GM18511 (cell line): ENCODE results near the gene BARHL2.

Experiments used
- ATAC-seq: cut with Tn5 transposase; IDR thresholded peaks from one replicate; pipeline ENCODE4 v1.9.1; 2021; ENCODE audit warnings: mild to moderate bottlenecking, moderate library complexity; ENCODE audit not compliant: unreplicated experiment

Gene BARHL2

DNA sequence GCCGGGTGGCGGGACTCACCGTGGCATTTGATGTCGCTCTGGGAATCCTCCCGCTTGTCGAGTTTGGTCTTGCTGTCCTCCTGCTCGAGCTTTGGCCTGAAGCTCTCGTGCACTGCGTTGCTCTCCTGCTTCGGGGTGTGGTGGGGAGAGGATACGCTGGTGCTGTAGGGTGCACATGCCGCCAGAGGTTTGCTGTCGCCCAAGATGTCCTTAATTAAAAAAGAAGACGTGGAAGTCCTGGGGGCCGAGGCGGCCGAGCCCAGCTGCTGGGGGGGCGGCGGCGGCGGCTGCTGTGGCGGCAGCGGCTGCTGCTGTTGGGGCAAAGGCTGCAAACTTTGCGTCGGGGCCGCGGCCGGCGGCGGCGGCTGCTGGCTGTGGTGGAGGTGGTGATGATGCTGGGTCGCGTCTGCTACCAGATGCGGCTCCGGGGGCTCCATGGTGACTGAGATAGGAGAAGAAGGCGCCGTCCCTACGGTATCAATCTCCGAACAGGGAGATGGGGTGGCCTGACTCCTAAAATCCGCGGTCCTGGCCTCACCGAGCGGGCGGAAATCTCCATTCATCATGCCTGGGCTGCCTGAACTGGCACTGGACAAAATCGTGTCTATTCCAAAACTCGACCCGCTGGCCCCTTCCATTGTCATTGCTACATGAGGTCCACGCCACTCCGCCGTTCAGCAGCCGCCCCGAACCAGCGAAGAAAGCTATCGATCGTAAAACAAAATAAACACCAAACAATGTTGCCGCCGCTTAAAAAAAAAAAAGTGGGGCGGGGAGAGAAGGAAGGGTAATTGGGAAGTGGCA lies at the start of gene BARHL2:
BARHL2 (minus strand) TSS at position 751 of the 804 bp plus-strand sequence; CDS start at position 644, 107 bp downstream.
- ATAC-seq: no peak

DNA sequence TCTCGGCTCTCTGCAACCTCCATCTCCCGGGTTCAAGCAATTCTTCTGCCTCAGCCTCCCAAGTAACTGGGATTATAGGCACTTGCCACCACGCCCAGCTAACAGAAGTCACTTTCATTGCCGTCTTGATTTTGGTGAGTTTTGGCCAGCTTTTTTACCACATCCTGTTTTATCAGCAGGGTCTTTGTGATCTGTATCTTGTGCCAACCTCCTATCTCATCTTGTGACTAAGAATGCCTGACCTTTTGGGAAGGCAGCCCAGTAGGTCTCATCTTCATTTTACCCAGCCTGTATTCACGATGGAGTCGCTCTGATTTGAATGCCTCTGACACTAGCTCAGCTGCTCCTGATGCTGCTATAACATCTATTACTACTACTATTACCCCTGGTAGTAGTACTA lies 46.8 kb upstream of the BARHL2 start:
- no peak for ATAC-seq

DNA sequence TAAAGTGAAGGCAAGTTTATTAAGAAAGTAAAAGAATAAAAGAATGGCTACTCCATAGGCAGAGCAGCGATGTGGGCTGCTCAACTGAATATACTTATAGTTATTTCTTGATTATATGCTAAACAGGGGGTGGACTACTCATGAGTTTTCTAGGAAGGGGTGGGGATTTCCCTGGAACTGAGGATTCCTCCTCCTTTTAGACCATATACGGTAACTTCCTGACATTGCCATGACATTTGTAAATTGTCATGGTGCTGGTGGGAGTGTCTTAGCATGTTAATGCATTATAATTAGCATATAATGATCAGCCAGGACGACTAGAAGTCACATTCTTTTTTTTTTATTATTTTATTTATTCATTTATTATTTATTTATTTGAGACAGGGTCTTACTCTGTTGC lies 46.4 kb upstream of the BARHL2 start:
- no peak for ATAC-seq

DNA sequence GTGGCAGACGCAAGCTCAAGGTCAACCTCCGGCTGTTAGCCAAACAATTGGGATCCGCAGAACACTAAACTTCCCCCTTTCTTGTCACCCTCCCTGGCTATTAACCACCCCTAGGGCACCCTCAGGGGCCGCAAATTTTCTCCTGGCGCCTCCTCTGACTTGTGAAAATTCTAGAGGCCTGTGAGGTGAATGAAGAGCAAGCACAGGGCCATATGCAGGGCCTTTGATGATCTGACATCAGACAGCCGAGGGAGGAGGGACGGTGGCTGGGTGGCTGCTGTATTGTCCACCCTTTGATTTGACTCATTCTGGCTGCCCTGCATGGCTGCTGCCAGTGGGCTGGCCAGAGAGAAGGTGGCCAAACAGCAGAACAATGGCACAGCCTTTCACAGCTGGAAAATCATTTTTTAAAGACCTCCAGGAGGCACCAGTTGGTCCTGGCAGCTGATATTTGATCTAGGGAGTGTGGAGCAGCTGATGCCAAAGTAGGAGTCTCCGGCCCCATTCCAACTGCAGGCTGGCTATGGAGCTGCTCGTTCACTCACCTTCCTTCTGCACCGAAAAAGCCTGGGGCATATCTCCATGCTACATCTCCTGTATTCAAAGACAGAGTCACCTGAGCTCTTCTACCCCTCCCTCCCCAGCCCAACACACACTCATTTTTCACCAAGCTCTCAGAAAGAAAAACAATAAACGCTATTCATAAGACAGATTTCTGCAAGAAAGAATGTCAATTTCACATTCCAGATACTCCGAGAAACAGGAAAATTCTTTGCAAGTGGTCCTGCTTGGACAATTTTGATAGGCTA lies 44.9 kb upstream of the BARHL2 start:
- no peak for ATAC-seq

DNA sequence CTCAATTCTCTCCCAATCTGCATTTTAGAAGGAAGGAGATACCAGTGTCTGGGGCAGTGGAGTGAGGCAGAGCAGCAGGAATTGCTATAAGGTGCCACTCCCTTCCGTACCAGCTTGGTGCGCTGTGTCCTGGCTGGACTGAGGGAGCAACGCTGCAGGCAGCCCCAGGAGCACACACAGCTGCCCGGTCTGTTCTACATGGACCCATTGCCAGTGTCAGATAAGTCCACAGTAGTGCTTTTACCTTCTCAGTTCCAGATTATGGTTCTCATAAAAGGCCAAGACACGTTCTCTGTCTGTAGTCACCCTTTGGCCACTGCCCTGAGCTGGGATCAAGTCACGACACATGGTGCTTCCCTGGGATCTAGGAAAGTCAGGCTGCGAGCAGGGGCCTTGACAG lies 44.1 kb upstream of the BARHL2 start:
- ATAC-seq: no peak

DNA sequence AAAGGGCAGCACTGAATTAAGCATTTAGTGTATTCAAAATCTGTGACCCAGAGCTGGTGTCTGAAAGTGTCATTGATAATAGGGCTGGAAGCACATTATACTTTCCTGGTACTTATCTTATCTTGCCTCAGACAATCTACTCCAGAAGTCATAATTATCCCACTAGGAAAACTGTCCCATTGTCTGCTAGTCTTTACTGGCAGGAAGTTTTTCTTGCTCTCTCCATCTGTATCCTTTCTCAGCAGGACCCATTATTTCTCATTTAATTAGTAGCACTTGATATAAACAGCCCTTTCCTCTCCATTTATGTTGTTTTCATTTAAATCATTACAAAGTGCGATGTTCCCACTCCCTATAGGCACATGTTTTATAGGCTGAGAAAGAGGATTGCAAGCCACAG lies 36.5 kb upstream of the BARHL2 start:
- no peak for ATAC-seq

DNA sequence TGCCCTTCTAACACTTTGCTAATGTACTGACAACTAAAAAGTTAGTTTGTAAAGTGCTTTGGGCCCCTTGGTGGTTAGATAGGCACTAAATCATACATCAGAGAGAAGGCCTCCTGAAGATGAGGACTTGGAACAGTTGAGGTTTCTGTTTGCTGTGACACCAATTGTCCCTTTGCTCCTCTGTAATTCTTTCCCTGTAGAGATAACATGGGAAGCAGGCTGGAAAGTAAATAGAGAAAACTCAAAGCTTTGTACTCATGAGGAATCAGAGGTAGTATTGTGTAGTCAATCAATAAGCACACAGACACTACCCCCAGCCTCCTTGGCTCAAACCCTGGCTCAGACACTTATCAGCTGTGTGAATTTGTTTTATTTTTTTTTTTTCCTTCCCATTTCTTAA lies 31.6 kb upstream of the BARHL2 start:
- ATAC-seq: no peak

DNA sequence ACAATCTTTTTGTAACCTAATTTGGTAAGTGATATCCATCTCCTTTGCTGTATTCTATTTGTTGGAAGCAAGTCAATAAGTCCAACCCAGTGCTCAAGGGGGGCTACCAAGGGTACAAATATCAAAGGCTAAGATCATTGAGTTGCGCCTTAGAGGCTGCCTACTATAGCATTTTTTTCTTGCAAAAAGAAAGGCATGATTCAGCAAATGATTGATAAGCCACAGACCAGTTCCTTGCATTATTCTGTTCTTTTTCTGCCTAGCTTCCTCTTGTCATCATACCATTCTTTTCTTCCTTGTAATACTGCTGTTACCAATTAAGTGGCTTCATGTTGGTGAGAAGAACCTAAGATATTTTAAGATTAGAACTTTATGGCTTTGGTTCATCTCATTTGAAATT lies 29.8 kb upstream of the BARHL2 start:
- no peak for ATAC-seq

DNA sequence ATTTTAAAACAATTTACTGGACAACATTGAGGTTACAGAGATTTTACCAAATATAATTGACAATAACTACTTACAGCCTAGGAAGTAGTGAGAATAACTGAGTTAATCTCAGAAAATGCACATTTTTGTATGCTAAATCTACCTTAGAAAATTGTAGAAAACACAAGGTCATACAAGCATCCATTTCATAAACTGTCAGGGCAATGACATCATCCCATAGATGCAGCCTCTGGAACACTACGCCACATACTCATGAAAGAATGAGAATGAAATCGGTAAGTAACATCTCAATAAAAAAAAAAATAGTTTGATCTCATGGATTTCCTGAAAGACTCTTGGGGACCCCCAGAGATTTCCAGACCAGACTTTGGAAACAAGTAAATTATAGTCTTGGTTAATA lies 28.9 kb upstream of the BARHL2 start:
- no peak for ATAC-seq

DNA sequence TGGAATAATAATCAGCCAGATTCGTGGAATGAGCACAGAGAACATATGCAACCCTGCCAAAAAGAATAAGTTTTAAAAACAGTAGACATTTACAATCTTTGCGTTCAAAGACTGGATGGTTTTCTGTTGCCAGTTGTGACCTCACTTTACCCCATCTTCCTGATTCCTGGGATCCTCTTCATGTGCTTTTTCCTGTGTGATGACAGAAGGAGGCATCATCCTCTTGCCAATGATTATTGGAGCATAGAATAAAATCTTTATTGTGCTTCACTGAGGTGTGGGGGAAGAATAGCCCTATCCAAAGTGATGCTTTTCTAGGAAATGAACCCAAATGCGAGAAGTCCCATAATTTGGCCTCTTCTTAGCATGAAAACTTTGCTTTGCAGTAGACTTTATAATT lies 15.0 kb upstream of the BARHL2 start:
- ATAC-seq: no peak

DNA sequence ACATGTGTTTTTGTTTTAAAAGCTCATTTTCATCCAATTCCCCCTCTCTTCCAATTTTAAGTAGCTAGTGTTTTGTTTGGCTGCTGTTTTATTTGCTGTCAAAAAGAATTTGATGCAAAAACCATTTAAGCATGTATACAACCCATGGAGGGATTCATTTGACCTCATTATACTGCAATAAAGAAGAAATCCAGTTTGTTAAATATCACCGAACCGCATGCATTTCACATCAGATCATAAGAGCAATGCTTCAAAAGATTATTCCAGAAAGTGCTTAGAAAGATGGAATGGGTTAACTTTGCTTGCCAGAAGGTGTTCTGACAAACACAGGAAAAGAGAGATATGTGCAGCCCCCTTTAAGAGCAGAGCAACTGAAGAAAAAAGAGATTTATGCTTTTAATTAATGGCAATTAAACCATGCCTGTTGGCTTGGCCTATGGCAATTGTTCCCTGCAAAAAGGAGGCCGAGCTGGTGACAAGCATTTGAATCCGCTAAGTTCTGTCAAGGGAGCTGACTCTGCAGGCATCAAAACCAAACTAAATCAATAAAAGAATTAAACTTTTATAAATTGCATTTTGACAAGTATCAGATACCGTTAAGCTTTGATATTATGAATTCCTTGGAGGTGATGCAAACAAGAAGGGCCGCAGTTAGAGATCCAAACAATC lies 14.4 kb upstream of the BARHL2 start:
- ATAC-seq: no peak

DNA sequence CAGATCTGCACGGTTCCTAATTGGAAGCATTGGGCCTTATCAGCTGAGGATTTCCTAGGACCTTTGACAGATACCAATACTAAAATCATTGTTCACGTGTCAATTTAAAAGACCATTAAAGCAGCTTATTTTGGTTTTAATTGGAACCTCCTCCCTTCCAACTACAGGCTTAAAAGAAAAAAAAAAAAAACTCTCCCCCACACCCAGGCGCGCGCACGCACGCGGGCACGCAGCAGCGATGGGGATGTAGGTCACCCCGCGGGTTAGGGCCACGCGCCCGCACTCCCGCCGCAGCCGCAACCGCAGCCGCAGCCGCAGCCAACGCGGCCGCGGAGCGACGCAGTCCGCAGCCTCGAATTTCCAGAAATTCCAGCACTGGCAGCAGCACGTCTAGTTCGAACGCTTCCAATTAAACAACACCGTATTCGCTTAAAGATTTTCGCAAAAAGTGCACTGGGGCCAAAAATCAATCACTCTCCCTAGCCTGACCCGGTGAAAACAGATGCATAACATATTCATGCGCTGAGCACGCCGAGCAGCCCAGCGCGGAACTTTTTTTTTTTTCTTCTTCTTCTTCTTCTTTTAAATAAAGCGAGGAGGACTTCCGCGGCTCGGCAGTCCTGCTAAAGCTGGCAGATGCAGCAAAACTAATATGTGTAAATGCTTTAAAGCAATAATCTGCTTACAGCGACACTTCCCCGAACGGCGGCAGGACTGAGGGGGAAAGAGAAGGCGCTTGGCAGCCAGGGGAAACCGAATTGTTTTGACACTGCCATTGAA lies 13.3 kb upstream of the BARHL2 start:
- ATAC-seq: no peak

DNA sequence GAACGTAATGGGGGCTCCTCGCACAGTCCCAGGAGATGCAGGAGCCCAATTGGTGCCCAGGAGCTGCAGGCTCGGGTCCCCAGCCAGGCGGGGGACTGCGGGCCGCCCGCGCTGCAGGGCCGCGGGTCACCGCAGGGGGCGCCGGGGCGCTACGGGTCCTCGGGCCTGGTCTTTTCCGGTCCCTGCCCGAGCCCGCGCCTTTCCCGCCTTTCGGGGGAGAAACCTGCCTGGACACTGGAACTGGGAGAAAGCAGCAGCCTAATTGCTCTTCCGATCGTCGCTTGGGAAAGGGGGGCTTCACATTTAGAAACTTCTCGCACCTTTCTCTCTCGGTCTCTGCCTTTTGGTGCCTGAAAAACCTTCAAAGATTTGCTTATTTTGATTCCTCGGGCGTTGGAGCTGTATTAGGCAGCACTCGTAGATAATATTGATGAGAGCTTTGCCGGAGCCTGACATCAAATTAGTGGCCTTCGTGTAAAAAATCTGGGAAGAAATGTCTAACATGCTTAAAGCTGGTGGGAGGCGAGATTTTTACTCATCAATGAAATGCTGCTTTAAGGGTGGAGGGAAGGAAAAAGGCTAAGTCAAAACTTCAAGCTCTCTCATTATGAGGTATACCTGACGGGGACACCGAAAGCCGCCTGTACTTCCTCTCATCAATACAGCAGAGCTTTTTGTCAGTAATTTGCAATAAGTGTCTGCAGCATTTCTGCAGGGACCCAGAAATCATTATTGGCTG lies 12.6 kb upstream of the BARHL2 start:
- no peak for ATAC-seq

DNA sequence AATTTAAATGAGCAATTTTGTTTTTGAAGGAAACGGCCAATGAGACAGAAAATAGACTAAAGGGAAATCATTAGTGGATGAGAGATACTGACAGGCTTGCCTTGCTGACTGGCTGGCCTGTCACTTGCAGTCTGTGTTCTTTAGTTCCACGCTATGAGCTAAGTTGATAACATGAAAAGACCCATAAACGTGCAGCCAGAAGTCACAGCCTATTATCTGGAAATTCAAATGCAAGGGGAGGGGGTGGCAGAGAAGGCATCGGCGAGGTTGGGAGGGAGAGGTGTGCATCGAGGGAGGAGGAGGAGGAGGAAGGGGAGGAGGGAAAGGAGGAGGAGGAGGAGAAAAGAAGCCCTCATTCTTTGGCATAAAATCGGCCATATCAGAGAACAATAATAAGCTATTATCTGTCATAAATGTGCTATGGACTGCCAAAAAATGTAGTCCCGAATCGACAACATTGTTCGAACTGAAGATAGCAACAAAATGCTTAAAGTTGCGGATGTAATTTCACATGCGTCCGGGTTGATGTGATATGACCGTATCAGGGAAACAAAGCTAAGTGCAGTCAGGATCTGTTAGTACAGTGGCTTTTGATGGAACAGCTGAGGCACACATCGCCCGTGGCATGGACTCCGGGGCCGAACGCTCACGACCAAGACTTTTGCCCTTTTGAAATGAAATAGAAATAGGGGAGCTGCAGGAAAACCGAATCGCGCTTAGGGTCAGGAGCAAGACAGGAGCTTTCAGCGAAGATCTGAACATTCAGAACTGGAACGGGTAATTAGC lies 11.6 kb upstream of the BARHL2 start:
- ATAC-seq: no peak

DNA sequence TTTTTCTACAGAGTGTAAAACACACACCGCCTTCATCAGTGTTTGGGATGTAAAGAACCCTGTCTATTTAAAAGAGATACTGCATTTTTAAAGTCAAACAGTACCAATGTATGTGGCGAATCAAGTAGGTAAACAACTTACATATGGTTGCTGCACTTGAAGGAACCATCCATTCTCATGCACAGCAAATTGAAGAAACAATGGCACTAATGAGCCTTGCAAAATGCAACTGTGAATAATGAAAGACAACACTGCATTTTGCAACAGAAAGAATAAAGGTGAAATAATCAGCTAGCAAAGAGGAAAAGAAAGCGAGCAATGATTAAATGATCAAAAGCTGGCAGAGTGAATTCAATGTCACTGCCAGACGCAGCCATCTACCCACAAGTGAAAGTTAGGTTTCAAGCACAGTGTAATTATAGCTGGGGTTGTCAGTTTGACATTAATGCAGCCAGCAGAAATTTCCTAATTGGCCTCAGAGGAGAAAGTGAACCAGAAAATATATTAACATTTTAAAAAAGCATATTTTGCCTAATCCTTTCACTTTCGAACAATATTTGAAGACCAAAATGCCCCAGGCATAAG lies 10.9 kb upstream of the BARHL2 start:
- no peak for ATAC-seq

DNA sequence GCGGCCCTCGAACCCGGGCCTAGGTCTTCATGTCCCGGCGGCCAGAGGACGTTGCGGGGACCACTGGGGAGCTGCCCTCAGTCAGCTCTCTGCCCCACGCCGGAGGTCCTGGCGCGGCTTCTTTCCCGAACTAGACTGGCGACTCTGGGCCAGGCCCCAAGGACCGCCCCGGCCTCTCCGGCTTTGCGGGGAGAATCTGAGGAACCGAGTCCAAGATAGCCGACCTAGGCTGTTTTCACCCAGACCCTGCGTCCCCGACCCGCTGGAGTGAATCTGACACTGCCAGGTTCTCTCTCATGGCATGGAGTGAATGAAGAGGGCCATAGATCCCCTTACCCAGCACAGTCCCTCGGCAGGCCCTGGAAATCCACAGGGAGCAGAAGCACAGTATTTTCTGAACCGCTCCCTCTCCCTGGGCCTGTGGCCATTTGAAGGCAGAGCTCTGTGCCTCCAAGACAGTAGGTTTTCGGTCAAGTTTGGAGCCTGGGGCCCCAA lies 9.9 kb upstream of the BARHL2 start:
- ATAC-seq: no peak

DNA sequence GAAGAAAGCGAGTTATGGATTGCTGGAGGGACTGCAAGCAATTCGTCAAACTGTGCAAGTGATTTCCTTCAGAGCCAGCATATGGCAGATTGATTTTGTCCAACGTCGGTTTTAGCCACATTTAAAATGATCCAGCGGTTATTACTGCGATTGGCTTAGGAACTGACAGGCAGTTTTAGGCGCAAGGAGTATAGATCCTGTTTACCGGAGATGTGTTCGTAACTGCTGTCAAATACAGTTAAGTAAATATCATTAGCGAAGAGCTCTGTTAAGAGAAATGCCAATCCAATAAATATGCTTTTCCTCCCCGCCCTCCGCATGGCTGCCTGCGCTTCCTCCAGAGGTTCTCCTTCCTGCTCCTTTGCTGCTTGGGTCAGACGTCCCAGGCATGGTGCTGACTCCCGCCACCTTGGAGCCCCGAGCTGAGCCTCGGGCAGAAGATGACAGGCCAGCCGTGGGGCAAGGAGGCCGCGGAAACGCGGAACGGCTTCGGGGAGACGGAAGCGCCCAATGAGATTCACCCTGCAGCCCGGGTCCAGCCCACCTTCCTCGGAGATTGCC lies 9.4 kb upstream of the BARHL2 start:
- ATAC-seq: no peak

DNA sequence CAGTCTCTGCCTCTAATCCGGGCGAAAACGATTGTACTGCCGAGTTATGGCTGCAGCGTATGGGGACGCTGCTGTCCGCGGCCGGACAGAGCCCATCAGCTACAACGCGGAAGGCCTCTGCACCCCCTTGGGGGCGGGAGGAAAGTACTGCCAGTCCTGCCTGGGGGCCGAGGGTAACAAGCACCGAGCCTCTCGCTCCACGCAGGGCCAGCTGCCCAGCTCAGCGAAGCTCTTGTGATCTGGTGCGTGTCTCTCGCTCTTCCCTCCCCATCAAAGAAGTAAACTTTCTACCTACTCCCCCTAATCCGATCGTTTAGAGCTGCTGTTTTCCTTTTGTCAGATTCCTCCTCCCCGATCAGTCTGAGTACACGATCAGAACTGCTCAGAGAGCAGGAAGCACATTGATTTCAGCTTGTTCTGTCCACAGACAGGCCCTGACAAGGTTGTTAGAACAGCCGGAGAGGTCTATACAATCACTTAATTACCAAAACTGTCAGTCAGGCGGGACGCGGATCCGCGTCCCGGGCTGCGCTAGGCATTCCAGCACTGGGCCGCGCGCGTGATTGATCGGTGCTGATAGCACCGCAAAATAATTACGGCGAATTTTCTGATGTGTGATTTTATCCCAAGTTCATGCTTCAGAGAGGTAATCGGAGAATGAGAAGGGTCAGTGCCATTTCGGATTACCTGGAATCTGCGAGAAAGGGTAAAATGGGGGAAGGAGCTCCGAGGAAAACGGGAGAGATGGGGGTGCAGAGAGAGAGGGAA lies 8.7 kb upstream of the BARHL2 start:
- ATAC-seq: no peak
